ENCODE results near the gene FGF14. TPM values are rescaled to one million over a fixed set of nuclear protein-coding genes. Genes with fewer than 3 reads are reported as not detected.

Gene FGF14
- polyA plus RNA-seq, 1 of the 3 experiments (the other 2 are of a cell fraction): 0.20 TPM

DNA sequence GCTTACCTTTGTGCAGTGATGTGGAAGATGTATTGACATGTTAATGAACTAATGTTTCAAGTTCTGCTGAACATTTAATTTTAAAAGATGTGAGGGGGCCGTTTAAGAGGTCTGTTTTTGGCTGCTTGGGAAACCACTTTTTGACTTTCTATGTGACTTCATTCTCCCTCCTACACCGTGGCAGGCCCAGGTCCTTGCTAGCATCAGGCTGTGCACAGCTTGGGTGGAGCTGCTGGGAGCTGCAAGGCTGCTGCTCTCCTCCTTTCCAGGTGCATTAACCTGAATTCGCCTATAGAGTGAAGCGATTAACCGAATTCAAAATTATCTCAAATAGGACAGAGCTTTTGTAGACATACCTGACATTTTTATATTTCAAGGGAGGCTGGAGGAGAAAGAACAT is 249.1 kb downstream of the FGF14 start:
- TF ChIP-seq RFX5 (IDR thresholded peaks at IDR 0.05; ENCODE audit: low read length): no peak
- no peak for TF ChIP-seq SMC3 (IDR thresholded peaks at IDR 0.05; ENCODE audit: low read depth, low read length)
- no peak for TF ChIP-seq JUND (IDR thresholded peaks at IDR 0.05)
- TF ChIP-seq, protein P1, sequence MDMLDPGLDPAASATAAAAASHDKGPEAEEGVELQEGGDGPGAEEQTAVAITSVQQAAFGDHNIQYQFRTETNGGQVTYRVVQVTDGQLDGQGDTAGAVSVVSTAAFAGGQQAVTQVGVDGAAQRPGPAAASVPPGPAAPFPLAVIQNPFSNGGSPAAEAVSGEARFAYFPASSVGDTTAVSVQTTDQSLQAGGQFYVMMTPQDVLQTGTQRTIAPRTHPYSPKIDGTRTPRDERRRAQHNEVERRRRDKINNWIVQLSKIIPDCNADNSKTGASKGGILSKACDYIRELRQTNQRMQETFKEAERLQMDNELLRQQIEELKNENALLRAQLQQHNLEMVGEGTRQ (IDR thresholded peaks at IDR 0.05; ENCODE audit: borderline replicate concordance, low read depth, low read length): no peak
- TF ChIP-seq TCF12 (IDR thresholded peaks at IDR 0.05): no peak
- TF ChIP-seq TEAD4 (IDR thresholded peaks at IDR 0.05; ENCODE audit: borderline replicate concordance, insufficient read depth): no peak
- no peak for TF ChIP-seq FOXJ3 (CRISPR knock-in tag; IDR thresholded peaks at IDR 0.05)
- Histone ChIP-seq H3K9me3 (no peaks in the 10 kb centered on the region), H3K9me2 (no peaks in the 10 kb centered on the region), H3F3A (replicated peaks; ENCODE audit: insufficient read depth) (no peaks in the 10 kb centered on the region), H3K27ac (ENCODE audit: low read depth in 2 of 2, low read length in 1 of 2) (no peak overlapping the region), H3K4me3 (ENCODE audit: low read depth in 2 of 2, low read length in 1 of 2) (no peak overlapping the region), H2AFZ (ENCODE audit: low read depth) (no peak overlapping the region), H3K4me2 (no peak overlapping the region), H3K79me2 (ENCODE audit: insufficient read depth) (no peaks in the 10 kb centered on the region), H3K27me3 (ENCODE audit: insufficient read depth) (no peaks in the 10 kb centered on the region), H3K9ac (no peak overlapping the region), H3K4me1 (ENCODE audit: control insufficient read depth in 1 of 2, insufficient read depth in 2 of 2, low read depth in 1 of 2, low read length in 1 of 2) (peaks cover 0 to 11% of the 10 kb centered on the region in 2 experiments; a peak in 2 of 4 replicates), H4K20me1 (ENCODE audit: insufficient read depth) (no peaks in the 10 kb centered on the region), H3K36me3 (replicated peaks in 1 of 2; ENCODE audit: control insufficient read depth in 1 of 2, insufficient read depth in 2 of 2, low read length in 1 of 2) (peaks cover 0 to 2% of the 10 kb centered on the region in 2 experiments)
- no peak for DNase-seq
- ChIA-PET POLR2A (no interaction called here), CTCF (interaction anchor here (1.7 to 3.3 kb wide), 2 partner anchors 11 to 210 kb away, joined by 4 to 12 read pairs; no protein-coding TSS in a partner anchor)
- 64% methylated on average over 5 of the region's 5 CpGs for WGBS (ENCODE audit: low lambda C conversion rate)

GRCh38 chr13:102147353-102147752 is 254.5 kb downstream of the FGF14 start:
- H3K79me2 ChIP-seq (ENCODE audit: insufficient read depth): no peaks in the 10 kb centered on the region
- H3K27ac ChIP-seq (ENCODE audit: low read depth in 2 of 2, low read length in 1 of 2): peak overlapping the region in 1 of 2 experiments; percentile 99; a peak in 2 of 4 replicates
- ChIA-PET POLR2A (no interaction called here), CTCF (interaction anchor here (0.6 to 1.4 kb wide), 4 partner anchors 15 to 1858 kb away, joined by 3 to 5 read pairs (median 3); no protein-coding TSS in a partner anchor)
- H3K4me2 ChIP-seq: no peak overlapping the region
- no peak for DNase-seq
- no peaks in the 10 kb centered on the region for H3K9me3 ChIP-seq
- no peaks in the 10 kb centered on the region for H3F3A ChIP-seq (replicated peaks; ENCODE audit: insufficient read depth)
- no peaks in the 10 kb centered on the region for H3K36me3 ChIP-seq (replicated peaks in 1 of 2; ENCODE audit: control insufficient read depth in 1 of 2, insufficient read depth in 2 of 2, low read length in 1 of 2)
- H4K20me1 ChIP-seq (ENCODE audit: insufficient read depth): no peaks in the 10 kb centered on the region
- no peaks in the 10 kb centered on the region for H3K9me2 ChIP-seq
- TF ChIP-seq, protein P2, sequence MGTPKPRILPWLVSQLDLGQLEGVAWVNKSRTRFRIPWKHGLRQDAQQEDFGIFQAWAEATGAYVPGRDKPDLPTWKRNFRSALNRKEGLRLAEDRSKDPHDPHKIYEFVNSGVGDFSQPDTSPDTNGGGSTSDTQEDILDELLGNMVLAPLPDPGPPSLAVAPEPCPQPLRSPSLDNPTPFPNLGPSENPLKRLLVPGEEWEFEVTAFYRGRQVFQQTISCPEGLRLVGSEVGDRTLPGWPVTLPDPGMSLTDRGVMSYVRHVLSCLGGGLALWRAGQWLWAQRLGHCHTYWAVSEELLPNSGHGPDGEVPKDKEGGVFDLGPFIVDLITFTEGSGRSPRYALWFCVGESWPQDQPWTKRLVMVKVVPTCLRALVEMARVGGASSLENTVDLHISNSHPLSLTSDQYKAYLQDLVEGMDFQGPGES (IDR thresholded peaks at IDR 0.05; ENCODE audit: low read depth, low read length): no peak
- TF ChIP-seq, protein P3, sequence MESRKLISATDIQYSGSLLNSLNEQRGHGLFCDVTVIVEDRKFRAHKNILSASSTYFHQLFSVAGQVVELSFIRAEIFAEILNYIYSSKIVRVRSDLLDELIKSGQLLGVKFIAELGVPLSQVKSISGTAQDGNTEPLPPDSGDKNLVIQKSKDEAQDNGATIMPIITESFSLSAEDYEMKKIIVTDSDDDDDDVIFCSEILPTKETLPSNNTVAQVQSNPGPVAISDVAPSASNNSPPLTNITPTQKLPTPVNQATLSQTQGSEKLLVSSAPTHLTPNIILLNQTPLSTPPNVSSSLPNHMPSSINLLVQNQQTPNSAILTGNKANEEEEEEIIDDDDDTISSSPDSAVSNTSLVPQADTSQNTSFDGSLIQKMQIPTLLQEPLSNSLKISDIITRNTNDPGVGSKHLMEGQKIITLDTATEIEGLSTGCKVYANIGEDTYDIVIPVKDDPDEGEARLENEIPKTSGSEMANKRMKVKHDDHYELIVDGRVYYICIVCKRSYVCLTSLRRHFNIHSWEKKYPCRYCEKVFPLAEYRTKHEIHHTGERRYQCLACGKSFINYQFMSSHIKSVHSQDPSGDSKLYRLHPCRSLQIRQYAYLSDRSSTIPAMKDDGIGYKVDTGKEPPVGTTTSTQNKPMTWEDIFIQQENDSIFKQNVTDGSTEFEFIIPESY (IDR thresholded peaks at IDR 0.05; ENCODE audit: borderline replicate concordance, low read depth): no peak
- TF ChIP-seq RAD21 (IDR thresholded peaks at IDR 0.05; ENCODE audit: low read length) (no peak), TEAD4 (IDR thresholded peaks at IDR 0.05; ENCODE audit: borderline replicate concordance, insufficient read depth) (no peak), SIN3A (IDR thresholded peaks at IDR 0.05; ENCODE audit: borderline replicate concordance, low read depth, low read length) (no peak), RXRA (IDR thresholded peaks at IDR 0.05; ENCODE audit: borderline replicate concordance, low read depth) (no peak), CTCF (IDR thresholded peaks at IDR 0.05) (no peak), TCF12 (IDR thresholded peaks at IDR 0.05) (no peak), GABPA (IDR thresholded peaks at IDR 0.05; ENCODE audit: low read depth) (no peak), JUND (IDR thresholded peaks at IDR 0.05) (no peak), ELF1 (IDR thresholded peaks at IDR 0.05) (no peak), NFIC (IDR thresholded peaks at IDR 0.05; ENCODE audit: borderline replicate concordance) (no peak)
- no peak overlapping the region for H2AFZ ChIP-seq (ENCODE audit: low read depth)
- H3K4me1 ChIP-seq (ENCODE audit: control insufficient read depth in 1 of 2, insufficient read depth in 2 of 2, low read depth in 1 of 2, low read length in 1 of 2): peaks cover 0 to 40% of the 10 kb centered on the region in 2 experiments; a peak in 2 of 4 replicates
- no peak overlapping the region for H3K9ac ChIP-seq
- no peaks in the 10 kb centered on the region for H3K27me3 ChIP-seq (ENCODE audit: insufficient read depth)
- no peak overlapping the region for H3K4me3 ChIP-seq (ENCODE audit: low read depth in 2 of 2, low read length in 1 of 2)

Data from SK-N-SH (cell line).